HG03066 (cell line): ENCODE data around the gene TBC1D22A.

Experiments
- ATAC-seq: cut with Tn5 transposase; IDR thresholded peaks from one replicate; pipeline ENCODE4 v1.9.1; 2021; ENCODE audit warnings: low read depth; ENCODE audit not compliant: unreplicated experiment

TBC1D22A gene

DNA sequence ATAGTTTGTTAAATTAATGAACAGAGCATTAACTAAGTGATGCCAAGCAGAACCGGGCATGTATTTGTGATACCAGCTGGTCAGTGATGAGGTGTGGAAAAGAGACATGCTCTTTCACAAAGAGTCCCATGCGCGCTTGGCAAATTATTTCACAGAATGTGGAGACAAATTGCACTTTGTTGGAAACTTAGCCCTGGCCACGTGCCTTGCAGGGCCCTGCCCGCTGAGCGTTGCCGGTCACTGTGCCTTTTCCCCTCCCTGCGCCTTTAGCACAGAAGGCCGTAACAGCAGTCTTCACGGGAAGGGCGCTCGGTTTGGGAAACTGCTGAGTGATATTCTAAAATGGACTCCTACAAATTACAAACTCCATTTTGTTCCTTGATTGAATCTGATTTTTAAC lies 235.9 kb downstream of the TBC1D22A start:
- ATAC-seq, result no peak

- no peak for ATAC-seq
Measured at GRCh38 chr22:47000256-47000655, 237.8 kb downstream of the TBC1D22A start.

DNA sequence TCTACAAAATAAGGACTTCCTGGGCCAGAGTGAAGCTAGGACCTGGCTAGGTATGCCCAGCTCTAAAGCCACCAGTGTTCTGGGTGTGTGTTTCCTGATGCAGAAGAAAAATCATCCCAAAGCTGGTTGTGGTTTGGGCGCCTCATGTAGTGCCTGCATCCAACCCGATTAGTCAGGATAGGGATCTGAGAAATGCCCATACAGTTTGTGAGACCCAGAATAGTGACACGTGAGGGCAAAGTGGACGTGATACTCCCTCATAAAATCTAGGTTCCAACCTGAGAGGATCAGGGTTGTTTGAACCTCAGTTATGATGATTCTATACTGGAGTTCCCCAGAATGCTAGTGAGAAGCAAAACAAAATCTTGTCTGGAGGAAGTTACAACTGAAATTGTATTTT lies 238.4 kb downstream of the TBC1D22A start:
- no peak for ATAC-seq

DNA sequence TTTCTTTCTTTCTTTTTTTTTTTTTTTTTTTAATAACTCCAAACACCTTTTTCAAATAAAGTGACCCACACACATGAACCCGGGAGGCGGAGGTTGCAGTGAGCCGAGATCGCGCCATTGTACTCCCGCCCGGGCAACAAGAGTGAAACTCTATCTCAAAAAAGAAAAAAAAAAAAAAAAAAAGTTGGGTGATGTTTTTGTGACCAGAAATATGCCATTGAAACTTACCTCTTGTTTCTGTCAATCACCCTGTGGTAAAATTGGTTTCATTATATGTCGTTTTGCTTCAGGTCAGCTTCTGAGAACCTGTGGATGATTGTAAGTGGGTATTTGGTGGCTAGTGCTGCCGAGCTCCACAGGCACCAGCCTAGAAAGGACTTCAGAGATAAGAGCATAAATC lies 238.8 kb downstream of the TBC1D22A start:
- no peak for ATAC-seq

GRCh38 chr22:47002692-47003091 lies 240.2 kb downstream of the TBC1D22A start:
- ATAC-seq, result no peak

DNA sequence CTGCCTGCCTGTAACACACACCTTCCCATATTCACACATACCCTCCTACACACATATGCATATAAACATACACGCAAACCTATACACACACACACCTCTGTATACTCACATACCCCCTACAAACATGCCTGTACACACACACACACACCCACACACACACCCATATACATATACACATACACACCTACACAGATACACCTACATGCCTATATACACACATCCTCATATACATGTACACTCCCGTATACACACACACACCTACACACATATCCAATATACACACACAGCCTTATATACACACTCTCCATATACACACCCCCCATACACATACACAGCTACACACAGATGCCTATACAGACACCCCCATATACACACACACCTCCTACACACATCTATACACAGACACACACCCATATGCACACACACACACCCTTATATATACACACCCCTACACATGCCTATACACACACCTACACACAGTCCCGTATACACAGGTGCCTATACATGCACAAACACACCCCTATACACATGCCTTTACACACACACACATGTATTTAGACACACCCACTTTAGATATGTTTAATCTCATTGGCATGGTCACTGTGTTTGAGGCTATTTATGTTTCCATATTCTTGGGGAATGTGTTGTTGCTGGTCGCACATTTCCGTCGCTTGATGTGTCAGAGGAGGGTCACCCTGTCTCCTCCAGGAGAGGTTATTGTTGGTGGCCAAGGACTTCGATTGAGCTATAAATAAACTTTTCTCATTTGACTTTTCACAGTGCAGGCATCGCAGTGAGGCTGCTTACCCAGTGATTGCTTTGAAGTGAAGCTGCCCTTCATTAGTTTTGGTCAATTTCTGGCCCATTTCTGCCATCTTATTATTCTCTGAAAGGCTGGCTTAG lies 243.3 kb downstream of the TBC1D22A start:
- no peak for ATAC-seq

- ATAC-seq, result no peak
Measured at GRCh38 chr22:47006433-47006832, 244.0 kb downstream of the TBC1D22A start.

- no peak for ATAC-seq
Measured at GRCh38 chr22:47006869-47007268, 244.4 kb downstream of the TBC1D22A start.

DNA sequence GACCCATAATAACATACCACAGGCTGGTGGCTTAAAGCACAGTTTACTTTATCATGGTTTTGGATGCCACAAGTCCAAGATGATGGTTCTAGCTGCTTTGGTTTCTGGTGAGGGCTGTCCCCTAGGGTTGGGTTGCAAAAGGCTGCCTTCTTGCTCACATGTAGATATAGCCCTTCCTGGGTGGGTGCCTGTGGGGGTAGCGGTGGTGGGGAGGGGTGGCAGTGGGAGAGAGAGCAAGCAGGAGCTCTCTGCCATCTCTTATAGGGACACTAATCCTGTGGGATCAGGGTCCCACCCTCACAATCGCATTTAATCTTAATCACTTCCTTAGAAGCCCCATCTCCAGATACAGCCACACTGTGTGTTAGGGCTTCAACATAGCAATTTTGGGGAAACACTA lies 245.0 kb downstream of the TBC1D22A start:
- ATAC-seq, result no peak

DNA sequence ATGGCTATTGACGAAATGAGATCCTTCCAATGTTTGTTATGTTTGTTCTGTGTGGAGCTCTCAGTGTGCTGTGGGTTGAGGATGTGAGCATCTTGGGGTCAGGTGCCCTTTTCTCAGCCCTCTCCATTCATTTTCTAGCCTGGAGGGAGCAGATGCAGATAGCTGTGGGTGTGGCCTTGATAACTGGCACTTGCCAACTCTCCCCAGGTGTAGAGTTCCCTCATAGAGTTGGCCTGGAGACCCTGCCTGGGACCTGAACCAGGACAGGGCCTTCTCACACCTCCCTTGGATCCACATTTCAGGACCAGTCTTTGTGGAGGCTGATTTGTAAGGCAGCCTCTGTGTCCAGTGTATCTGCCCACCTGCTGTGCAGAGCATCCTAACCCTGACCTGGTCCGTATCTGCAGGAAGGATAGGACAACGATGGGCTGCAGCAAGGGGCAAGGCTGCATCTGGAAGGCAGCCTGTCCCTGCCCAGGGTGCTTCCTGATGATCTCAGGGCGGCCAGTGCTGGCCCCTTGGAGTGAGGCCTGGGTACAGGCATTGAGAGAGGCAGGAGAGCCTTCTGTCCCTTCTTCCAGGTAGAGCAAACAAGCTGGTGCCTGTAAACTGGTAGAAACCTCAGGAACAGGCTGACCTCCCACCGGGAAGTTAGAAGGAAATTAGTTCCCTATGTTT lies 245.9 kb downstream of the TBC1D22A start:
- no peak for ATAC-seq

- no peak for ATAC-seq
Measured at GRCh38 chr22:47009304-47010101, 247.1 kb downstream of the TBC1D22A start.

- no peak for ATAC-seq
Measured at GRCh38 chr22:47010211-47010610, 247.8 kb downstream of the TBC1D22A start.

GRCh38 chr22:47011131-47011858 lies 248.8 kb downstream of the TBC1D22A start:
- ATAC-seq, result no peak

- no peak for ATAC-seq
Measured at GRCh38 chr22:47011859-47012258, 249.4 kb downstream of the TBC1D22A start.

- no peak for ATAC-seq
Measured at GRCh38 chr22:47012589-47013370, 250.3 kb downstream of the TBC1D22A start.

DNA sequence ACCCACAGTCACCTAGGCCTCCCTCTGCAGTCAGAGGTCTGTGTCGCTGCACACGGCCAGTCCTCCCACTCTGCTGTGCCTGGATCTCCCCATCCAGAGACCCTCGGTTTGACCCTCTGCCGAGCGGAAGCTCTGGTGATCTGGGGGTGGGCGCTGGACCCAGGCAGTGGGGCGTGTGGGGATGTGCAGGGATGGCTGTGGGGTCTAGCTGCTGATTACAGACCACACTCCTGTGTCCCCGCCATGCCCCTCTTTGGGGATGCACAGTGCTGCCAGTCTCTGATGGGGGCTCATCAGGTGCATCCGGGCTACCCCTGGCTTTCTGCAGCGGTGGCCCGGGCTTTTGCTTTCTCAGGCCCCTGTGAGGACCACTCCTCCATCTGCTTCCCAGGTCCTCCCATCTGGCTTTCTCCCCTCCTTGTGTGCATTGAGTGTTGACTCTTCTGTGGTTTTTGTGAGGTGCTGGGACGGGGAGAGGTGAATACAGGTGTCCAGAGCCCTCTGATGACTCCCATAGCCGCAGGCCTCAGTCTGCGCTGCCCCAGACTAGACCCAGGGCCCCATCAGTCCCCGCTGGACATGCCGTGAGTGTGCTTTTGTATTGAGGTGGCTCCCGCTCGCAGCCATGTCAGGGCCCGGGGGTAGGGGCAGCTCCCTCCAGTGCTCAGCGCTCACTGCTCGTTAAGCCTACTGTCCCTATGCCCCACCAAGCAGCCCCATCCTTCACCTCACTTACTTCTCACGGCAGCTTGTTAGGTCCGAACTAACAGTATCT lies 251.6 kb downstream of the TBC1D22A start:
- ATAC-seq, result no peak

GRCh38 chr22:47014636-47015345 lies 252.3 kb downstream of the TBC1D22A start:
- no peak for ATAC-seq

- no peak for ATAC-seq
Measured at GRCh38 chr22:47015589-47016178, 253.2 kb downstream of the TBC1D22A start.
